Mammary epithelial cell (primary cell): ENCODE measurements around the gene CYTH4.

ENCODE experiments used
- EZH2 ChIP-seq: IDR thresholded peaks from 2 replicates; pipeline ENCODE4 v1.6.1; 2012; ENCODE audit warnings: low read length, inconsistent platforms, borderline replicate concordance
- TF ChIP-seq, protein P1 (sequence below), 2 donors: IDR thresholded peaks in 1 of 2; conservative IDR thresholded peaks in 1 of 2; 2 replicates each; pipeline ENCODE4 v1.5.1; 2011 to 2012; ENCODE audit warnings: inconsistent platforms in 2 of 2, low read length in 2 of 2, mild to moderate bottlenecking in 2 of 2, control low read depth in 1 of 2, low read depth in 1 of 2; ENCODE audit not compliant: insufficient read depth in 1 of 2; ENCODE audit errors: extremely low read depth in 1 of 2

DNA sequence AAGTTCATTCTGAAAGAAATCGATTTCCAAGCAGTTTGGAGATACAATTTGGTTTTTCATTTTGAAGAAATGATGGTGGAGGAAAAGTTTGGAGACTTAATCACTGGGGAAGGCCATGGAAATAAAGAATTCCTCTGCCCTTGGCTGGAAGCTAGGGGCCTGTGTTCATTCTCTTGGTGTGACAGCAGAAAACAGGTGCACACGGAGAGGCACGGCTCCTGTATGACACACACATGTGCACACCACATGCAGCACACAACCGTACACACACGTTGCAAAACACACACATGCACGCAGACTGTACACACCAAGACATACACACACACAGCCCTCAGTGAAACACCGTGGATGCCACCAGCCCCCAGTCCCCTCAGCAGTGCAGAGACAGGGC lies 64.2 kb downstream of the CYTH4 start:
- TF ChIP-seq, protein P1, sequence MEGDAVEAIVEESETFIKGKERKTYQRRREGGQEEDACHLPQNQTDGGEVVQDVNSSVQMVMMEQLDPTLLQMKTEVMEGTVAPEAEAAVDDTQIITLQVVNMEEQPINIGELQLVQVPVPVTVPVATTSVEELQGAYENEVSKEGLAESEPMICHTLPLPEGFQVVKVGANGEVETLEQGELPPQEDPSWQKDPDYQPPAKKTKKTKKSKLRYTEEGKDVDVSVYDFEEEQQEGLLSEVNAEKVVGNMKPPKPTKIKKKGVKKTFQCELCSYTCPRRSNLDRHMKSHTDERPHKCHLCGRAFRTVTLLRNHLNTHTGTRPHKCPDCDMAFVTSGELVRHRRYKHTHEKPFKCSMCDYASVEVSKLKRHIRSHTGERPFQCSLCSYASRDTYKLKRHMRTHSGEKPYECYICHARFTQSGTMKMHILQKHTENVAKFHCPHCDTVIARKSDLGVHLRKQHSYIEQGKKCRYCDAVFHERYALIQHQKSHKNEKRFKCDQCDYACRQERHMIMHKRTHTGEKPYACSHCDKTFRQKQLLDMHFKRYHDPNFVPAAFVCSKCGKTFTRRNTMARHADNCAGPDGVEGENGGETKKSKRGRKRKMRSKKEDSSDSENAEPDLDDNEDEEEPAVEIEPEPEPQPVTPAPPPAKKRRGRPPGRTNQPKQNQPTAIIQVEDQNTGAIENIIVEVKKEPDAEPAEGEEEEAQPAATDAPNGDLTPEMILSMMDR (conservative IDR thresholded peaks at IDR 0.05 in 1 of 2, IDR thresholded peaks at IDR 0.05 in 1 of 2; ENCODE audit: extremely low read depth in 1 of 2, insufficient read depth in 1 of 2, low read depth in 1 of 2, low read length in 2 of 2) = no peak
- TF ChIP-seq EZH2 = no peak
